Measurements from ENCODE around the gene CENPT.

CENPT gene

GRCh38 chr16:67779256-67780014 is 68.1 kb downstream of the CENPT start:
- in situ Hi-C loops (cut with MboI; ENCODE audit: low sequenced_read_pairs), result no loop called here
